Lower leg skin (tissue), 3 donors: ENCODE results near the gene NPC1L1.

Source experiments
- CTCF ChIP-seq, 3 donors: fragments of 450-650 bp; IDR thresholded peaks; one replicate each; pipeline ENCODE4 v1.5.1; 2016; ENCODE audit warnings: antibody characterized with exemption in 3 of 3, mild to moderate bottlenecking in 3 of 3, moderate library complexity in 2 of 3
- POLR2A ChIP-seq, 2 donors: fragments of 450-650 bp; IDR thresholded peaks; one replicate each; pipeline ENCODE4 v1.6.1; 2016 to 2017; ENCODE audit warnings: antibody characterized with exemption in 2 of 2, mild to moderate bottlenecking in 1 of 2, moderate library complexity in 1 of 2

GRCh38 chr7:44565795-44566559, 24.8 kb upstream of the NPC1L1 start:
- TF ChIP-seq POLR2A (IDR thresholded peaks at IDR 0.05): no peak
- TF ChIP-seq CTCF (IDR thresholded peaks at IDR 0.05): no peak
